ENCODE results near the gene LAMTOR2.

Gene LAMTOR2

GRCh38 chr1:156053768-156054499 lies 648 bp upstream of the LAMTOR2 start, which contains the start of gene UBQLN4:
Gene UBQLN4, minus strand, starts transcription at chr1:156053798. Its CDS starts 97 bp downstream, at chr1:156053701.
- peak; percentile 92 for DNase-seq (ENCODE audit: extremely low spot score)
- no peak for TF ChIP-seq CTBP1 (IDR thresholded peaks at IDR 0.05; ENCODE audit: borderline replicate concordance)
- peak; percentile 65; the same call in 1 of the 2 replicates for TF ChIP-seq FOXM1 (IDR thresholded peaks at IDR 0.05; ENCODE audit: borderline replicate concordance)
- TF ChIP-seq SP1 (IDR thresholded peaks at IDR 0.05), result no peak
- no peak for TF ChIP-seq TARDBP (IDR thresholded peaks at IDR 0.05)
- no peak for TF ChIP-seq BHLHE40 (IDR thresholded peaks at IDR 0.05; ENCODE audit: borderline replicate concordance)
- ChIA-PET CTCF (interaction anchor here (0.6 to 3.0 kb wide), 6 partner anchors 8 to 612 kb away, joined by 3 to 13 read pairs (median 4); no protein-coding TSS in a partner anchor), POLR2A (interaction anchor here (0.6 to 2.3 kb wide), 7 partner anchors 11 to 116 kb away, joined by 3 to 11 read pairs (median 4); partner anchors contain the start of gene MEX3A)

GRCh38 chr1:156055281-156056048 lies 883 bp downstream of the LAMTOR2 start:
- DNase-seq (ENCODE audit: extremely low spot score), result no peak
- ChIA-PET CTCF (no interaction called here), POLR2A (no interaction called here)
- no peak for TF ChIP-seq SP1 (IDR thresholded peaks at IDR 0.05)
- no peak for TF ChIP-seq BHLHE40 (IDR thresholded peaks at IDR 0.05; ENCODE audit: borderline replicate concordance)
- no peak for TF ChIP-seq FOXA1 (IDR thresholded peaks at IDR 0.05)
- TF ChIP-seq LEF1 (IDR thresholded peaks at IDR 0.05; ENCODE audit: borderline replicate concordance), result no peak
- no peak for TF ChIP-seq PKNOX1 (IDR thresholded peaks at IDR 0.05)
- TF ChIP-seq FOXM1 (IDR thresholded peaks at IDR 0.05; ENCODE audit: borderline replicate concordance), result no peak
- TF ChIP-seq TARDBP (IDR thresholded peaks at IDR 0.05), result no peak
- TF ChIP-seq L3MBTL2 (conservative IDR thresholded peaks at IDR 0.05), result no peak
- no peak for TF ChIP-seq ARNT (IDR thresholded peaks at IDR 0.05)
- TF ChIP-seq CTBP1 (IDR thresholded peaks at IDR 0.05; ENCODE audit: borderline replicate concordance), result no peak
- TF ChIP-seq ZNF384 (IDR thresholded peaks at IDR 0.05), result no peak
- no peak for TF ChIP-seq SUZ12 (IDR thresholded peaks at IDR 0.05)
- no peak for TF ChIP-seq FOXK2 (IDR thresholded peaks at IDR 0.05)
- TF ChIP-seq HDGF (IDR thresholded peaks at IDR 0.05; ENCODE audit: borderline replicate concordance), result no peak
- no peak for TF ChIP-seq NFRKB (IDR thresholded peaks at IDR 0.05)
- no peak for TF ChIP-seq ELF4 (IDR thresholded peaks at IDR 0.05)

- no peak for DNase-seq (ENCODE audit: extremely low spot score)
- ChIA-PET CTCF (no interaction called here), POLR2A (no interaction called here)
- TF ChIP-seq LEF1 (IDR thresholded peaks at IDR 0.05; ENCODE audit: borderline replicate concordance) (no peak), ARNT (IDR thresholded peaks at IDR 0.05) (no peak), BHLHE40 (IDR thresholded peaks at IDR 0.05; ENCODE audit: borderline replicate concordance) (no peak), HDGF (IDR thresholded peaks at IDR 0.05; ENCODE audit: borderline replicate concordance) (no peak), SUZ12 (IDR thresholded peaks at IDR 0.05) (no peak)
These were observed 1.8 kb downstream of the LAMTOR2 start for GRCh38 chr1:156056326-156056849.

- POLR2A ChIA-PET, result interaction anchor here (0.8 to 1.0 kb wide), 2 partner anchors 11 to 204 kb away, joined by 3 read pairs; no protein-coding TSS in a partner anchor
These were observed 6.5 kb downstream of the LAMTOR2 start, which contains the start of gene RAB25 for GRCh38 chr1:156060937-156061636. Gene RAB25, plus strand, starts transcription at chr1:156061160. Its CDS starts 241 bp downstream, at chr1:156061401.

GRCh38 chr1:156062189-156062588 lies 7.6 kb downstream of the LAMTOR2 start:
- POLR2A ChIA-PET, result no interaction called here
- no peak for DNase-seq (ENCODE audit: extremely low spot score)
- CTCF ChIA-PET, result no interaction called here
- TF ChIP-seq CTBP1 (IDR thresholded peaks at IDR 0.05; ENCODE audit: borderline replicate concordance) (no peak), FOXM1 (IDR thresholded peaks at IDR 0.05; ENCODE audit: borderline replicate concordance) (no peak), SUZ12 (IDR thresholded peaks at IDR 0.05) (no peak), PKNOX1 (IDR thresholded peaks at IDR 0.05) (no peak), LEF1 (IDR thresholded peaks at IDR 0.05; ENCODE audit: borderline replicate concordance) (no peak), SP1 (IDR thresholded peaks at IDR 0.05) (no peak), ZNF384 (IDR thresholded peaks at IDR 0.05) (no peak)

More at GRCh38 chr1:156060937-156061636, 6.5 kb downstream of the LAMTOR2 start, which contains the start of gene RAB25:
- CTCF ChIA-PET, result interaction anchor here (0.7 to 1.3 kb wide), 2 partner anchors 8 to 35 kb away, joined by 3 read pairs; partner anchors contain the start of gene UBQLN4
- no peak for TF ChIP-seq BHLHE40 (IDR thresholded peaks at IDR 0.05; ENCODE audit: borderline replicate concordance)
- TF ChIP-seq TARDBP (IDR thresholded peaks at IDR 0.05), result no peak
- no peak for TF ChIP-seq NFRKB (IDR thresholded peaks at IDR 0.05)
- TF ChIP-seq SP1 (IDR thresholded peaks at IDR 0.05), result no peak
- no peak for TF ChIP-seq FOXA1 (IDR thresholded peaks at IDR 0.05)
- TF ChIP-seq ELF4 (IDR thresholded peaks at IDR 0.05), result no peak
- no peak for TF ChIP-seq FOXM1 (IDR thresholded peaks at IDR 0.05; ENCODE audit: borderline replicate concordance)
- no peak for TF ChIP-seq LEF1 (IDR thresholded peaks at IDR 0.05; ENCODE audit: borderline replicate concordance)
- no peak for TF ChIP-seq L3MBTL2 (conservative IDR thresholded peaks at IDR 0.05)
- no peak for TF ChIP-seq ARNT (IDR thresholded peaks at IDR 0.05)
- no peak for DNase-seq (ENCODE audit: extremely low spot score)

GRCh38 chr1:156063997-156064285 lies 9.4 kb downstream of the LAMTOR2 start:
- TF ChIP-seq LEF1 (IDR thresholded peaks at IDR 0.05; ENCODE audit: borderline replicate concordance) (no peak), SUZ12 (IDR thresholded peaks at IDR 0.05) (no peak), ZNF384 (IDR thresholded peaks at IDR 0.05) (no peak), CTBP1 (IDR thresholded peaks at IDR 0.05; ENCODE audit: borderline replicate concordance) (no peak), FOXA1 (IDR thresholded peaks at IDR 0.05) (no peak), TARDBP (IDR thresholded peaks at IDR 0.05) (no peak), FOXM1 (IDR thresholded peaks at IDR 0.05; ENCODE audit: borderline replicate concordance) (no peak), PKNOX1 (IDR thresholded peaks at IDR 0.05) (no peak), SP1 (IDR thresholded peaks at IDR 0.05) (no peak), NFRKB (IDR thresholded peaks at IDR 0.05) (no peak), FOXK2 (IDR thresholded peaks at IDR 0.05) (no peak), HDGF (IDR thresholded peaks at IDR 0.05; ENCODE audit: borderline replicate concordance) (no peak), ARNT (IDR thresholded peaks at IDR 0.05) (no peak), L3MBTL2 (conservative IDR thresholded peaks at IDR 0.05) (no peak), BHLHE40 (IDR thresholded peaks at IDR 0.05; ENCODE audit: borderline replicate concordance) (no peak), ELF4 (IDR thresholded peaks at IDR 0.05) (no peak)
- POLR2A ChIA-PET, result interaction anchor here (1.6 kb wide), 1 partner anchor 149 kb away, joined by 4 read pairs; the partner anchor contains the start of gene PMF1
- no peak for DNase-seq (ENCODE audit: extremely low spot score)
- CTCF ChIA-PET, result interaction anchor here (0.6 to 1.5 kb wide), 6 partner anchors 38 to 385 kb away, joined by 3 to 6 read pairs (median 3); no protein-coding TSS in a partner anchor

Measured in HEK293T (cell line).